NB4 (cell line): ENCODE measurements around the gene PTPRG.

Experiments
- DNase-seq: peaks from one replicate; pipeline ENCODE4 v3.0.0; 2010; ENCODE audit warnings: low read depth
- H3K4me3 ChIP-seq: one replicate; pipeline ENCODE4 v1.5.1; 2011; ENCODE audit warnings: mild to moderate bottlenecking, low read depth, low read length, moderate library complexity
- MYC ChIP-seq: IDR thresholded peaks from 2 replicates; pipeline ENCODE4 v1.6.1; 2011; ENCODE audit warnings: low read depth, low read length
- POLR2A ChIP-seq: IDR thresholded peaks from 2 replicates; pipeline ENCODE4 v1.6.1; 2011; ENCODE audit warnings: mild to moderate bottlenecking; ENCODE audit not compliant: insufficient read length; ENCODE audit errors: extremely low read depth
- TF ChIP-seq, protein P1 (sequence below): IDR thresholded peaks from one replicate; pipeline ENCODE4 v1.5.1; 2012; ENCODE audit warnings: low read depth, low read length
- TF ChIP-seq, protein P2 (sequence below): IDR thresholded peaks from 2 replicates; pipeline ENCODE4 v1.6.1; 2011; ENCODE audit warnings: low read depth, low read length

The PTPRG gene

DNA sequence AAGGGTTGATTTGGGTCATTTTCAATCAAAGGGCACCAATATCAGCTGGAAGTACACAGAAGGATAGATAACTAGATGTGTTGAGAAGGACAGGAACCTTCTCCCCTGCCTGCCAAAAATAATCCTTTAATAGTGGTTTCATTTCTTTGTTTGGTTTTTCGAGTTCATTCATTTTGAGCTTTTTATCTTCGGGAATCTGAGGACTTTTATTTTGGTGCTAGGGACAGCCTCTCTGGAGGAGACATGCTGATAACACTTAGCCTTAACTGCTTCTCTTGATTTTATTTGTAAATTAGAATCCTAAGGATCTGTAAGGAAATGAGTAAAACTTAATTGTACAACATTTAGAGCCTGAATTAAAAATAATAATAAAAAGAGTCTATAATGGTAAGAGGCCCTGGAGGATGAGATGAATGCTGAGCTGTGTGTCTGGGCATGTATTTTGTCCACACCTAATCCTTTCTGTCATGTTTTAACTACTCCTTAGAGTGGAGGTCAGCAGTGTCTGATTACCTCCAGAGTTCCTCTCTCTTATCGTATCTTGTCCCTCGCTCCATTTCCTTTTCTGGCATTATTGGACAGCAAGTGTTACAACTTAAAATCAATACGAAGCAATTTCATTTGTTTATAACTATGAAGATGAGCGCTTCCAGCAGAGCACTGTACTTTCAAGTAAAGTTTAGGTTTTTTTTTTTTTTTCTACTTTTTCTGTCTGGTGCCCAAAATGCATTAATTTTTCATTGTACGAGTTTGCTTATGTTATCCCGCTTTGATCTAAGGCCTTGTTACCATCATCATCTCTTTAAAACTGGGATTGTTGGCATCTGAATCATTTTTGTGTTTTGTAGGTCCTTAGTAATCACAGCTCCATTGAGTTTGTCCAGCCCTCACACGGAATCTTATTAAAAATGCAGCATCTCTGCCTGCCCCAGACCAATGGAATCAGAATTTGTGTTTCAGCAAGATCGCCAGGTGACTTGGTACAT is 22.8 kb downstream of the PTPRG start:
- no peak for DNase-seq
- no peak overlapping the region for H3K4me3 ChIP-seq
- TF ChIP-seq, protein P1, sequence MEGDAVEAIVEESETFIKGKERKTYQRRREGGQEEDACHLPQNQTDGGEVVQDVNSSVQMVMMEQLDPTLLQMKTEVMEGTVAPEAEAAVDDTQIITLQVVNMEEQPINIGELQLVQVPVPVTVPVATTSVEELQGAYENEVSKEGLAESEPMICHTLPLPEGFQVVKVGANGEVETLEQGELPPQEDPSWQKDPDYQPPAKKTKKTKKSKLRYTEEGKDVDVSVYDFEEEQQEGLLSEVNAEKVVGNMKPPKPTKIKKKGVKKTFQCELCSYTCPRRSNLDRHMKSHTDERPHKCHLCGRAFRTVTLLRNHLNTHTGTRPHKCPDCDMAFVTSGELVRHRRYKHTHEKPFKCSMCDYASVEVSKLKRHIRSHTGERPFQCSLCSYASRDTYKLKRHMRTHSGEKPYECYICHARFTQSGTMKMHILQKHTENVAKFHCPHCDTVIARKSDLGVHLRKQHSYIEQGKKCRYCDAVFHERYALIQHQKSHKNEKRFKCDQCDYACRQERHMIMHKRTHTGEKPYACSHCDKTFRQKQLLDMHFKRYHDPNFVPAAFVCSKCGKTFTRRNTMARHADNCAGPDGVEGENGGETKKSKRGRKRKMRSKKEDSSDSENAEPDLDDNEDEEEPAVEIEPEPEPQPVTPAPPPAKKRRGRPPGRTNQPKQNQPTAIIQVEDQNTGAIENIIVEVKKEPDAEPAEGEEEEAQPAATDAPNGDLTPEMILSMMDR: no peak
- TF ChIP-seq, protein P2, sequence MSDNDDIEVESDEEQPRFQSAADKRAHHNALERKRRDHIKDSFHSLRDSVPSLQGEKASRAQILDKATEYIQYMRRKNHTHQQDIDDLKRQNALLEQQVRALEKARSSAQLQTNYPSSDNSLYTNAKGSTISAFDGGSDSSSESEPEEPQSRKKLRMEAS: no peak
- TF ChIP-seq POLR2A: no peak
- TF ChIP-seq MYC: no peak

DNA sequence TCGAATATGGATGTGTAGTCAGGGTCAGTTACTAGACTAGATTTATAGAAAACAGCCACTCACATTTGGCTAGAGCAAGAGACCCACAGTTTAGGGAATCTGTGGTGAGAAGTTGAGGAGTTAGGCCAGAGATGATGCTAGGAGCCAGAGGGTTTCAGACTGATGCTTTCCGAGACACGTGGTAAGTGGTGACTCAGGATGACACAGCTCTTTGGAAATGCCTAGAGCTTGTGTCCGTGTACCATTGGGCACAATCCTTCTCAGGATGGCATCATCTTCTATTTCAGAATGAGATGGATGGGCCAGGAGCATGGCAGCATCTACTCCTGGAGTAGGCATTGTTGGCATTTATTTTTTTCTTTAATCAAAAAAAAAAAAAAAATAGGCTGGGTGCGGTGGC is 28.5 kb downstream of the PTPRG start:
- DNase-seq: peak; percentile 1
- TF ChIP-seq MYC (no peak), POLR2A (no peak)
- TF ChIP-seq, protein P2: no peak
- TF ChIP-seq, protein P1: no peak
- no peak overlapping the region for H3K4me3 ChIP-seq

DNA sequence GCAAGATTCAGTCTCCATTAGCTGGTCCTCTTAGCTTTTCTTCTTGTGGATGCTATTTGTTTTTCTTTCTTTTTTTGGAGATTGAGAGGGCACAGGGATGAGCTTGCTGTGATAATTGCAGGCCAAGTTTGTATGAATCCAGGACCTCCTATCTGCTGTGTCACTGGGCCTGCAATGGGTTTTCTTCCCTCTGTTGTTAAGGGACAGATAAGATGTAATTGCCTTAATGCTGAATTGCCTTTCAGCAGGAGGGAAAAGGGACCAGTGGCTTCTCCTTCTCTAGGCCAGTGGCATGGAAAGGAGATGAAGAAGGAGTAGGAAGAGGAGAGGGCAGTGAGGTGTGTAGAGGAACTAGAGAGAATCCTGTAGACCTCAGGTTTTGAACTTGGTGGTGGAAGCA is 29.9 kb downstream of the PTPRG start:
- DNase-seq: no peak
- no peak overlapping the region for H3K4me3 ChIP-seq
- TF ChIP-seq, protein P1: no peak
- TF ChIP-seq POLR2A (no peak), MYC (no peak)
- TF ChIP-seq, protein P2: no peak

DNA sequence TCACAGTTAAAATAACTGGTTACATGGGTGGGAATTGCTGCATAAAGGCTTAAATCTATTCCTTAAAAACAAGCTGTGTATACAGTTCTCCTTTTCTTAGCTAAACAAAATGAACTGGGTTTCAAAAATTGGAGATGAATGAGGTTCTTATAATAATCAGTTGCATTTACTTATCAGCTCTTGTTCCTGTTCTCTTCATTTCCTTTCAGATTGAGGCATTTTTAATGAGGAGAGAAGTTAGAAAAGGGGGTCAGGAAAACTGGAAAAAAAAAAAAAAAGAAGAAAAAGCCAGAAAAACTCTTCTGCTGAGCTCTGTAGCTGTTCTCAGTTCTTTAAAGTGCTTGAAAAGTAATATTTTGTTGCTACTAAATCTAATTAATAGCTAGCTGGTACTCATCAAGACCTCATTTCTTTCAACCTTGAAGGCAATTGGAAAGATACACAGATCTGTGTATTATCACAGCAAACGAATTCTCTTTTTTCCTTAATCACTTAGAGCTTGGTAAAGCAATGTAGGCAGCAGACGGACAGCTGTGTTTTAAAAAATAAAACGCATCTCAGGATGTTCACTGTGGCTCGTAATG is 32.2 kb downstream of the PTPRG start:
- DNase-seq: no peak
- no peak overlapping the region for H3K4me3 ChIP-seq
- TF ChIP-seq POLR2A (no peak), MYC (no peak)
- TF ChIP-seq, protein P1: no peak
- TF ChIP-seq, protein P2: no peak

DNA sequence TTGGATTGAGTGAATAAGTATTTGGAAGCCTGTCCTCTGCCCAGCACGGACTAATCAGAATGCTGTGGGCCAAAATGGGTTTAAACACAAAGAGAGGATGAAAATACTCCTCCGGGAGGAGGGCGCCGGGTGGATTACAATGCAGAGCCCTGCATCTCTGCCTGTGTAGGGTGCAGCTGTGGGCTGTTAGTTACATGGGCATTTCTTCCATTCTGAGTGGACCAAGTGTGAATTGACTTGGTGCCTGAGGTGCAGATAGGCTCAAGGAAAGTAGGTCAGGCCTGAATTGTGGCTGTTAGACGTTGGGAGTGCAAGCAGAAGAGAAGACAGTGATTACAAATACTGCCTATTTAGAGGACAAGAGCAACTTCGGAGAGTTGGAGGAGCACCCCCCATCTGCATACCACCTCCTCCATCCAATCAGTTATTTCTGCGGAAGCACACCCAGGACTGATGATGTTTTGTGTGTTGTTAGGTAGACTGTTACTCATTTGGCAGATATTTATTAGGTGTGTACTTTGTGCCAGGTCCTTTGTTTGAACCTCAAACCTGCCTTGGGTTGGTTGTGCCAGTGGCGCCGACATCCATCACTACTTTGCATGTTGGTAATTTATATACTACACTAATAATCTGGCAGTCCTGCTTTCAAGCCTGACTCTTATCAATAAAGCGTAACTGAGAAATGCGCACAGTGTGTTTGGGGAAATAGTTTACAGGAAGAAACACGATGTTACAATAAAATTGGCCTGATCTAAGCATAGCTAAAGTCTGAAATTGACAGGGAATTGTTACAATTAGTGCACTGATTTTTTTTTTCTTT is 33.0 kb downstream of the PTPRG start:
- TF ChIP-seq, protein P2: no peak
- TF ChIP-seq POLR2A: no peak
- TF ChIP-seq MYC: no peak
- TF ChIP-seq, protein P1: no peak
- DNase-seq: no peak
- H3K4me3 ChIP-seq: no peak overlapping the region
